PFSK-1 (cell line): Measurements from ENCODE around the gene ACKR3.

ENCODE experiments used
- FOXP2 ChIP-seq: optimal IDR thresholded peaks from 2 replicates; pipeline ENCODE3; 2011; ENCODE audit warnings: borderline replicate concordance, control low read depth, inconsistent platforms; ENCODE audit not compliant: insufficient read depth; ENCODE audit errors: extremely low read length, extremely low read depth
- POLR2AphosphoS5 ChIP-seq: IDR thresholded peaks from 2 replicates; pipeline ENCODE4 v1.6.1; 2012; ENCODE audit warnings: low read depth, mild to moderate bottlenecking, control low read depth, low read length, moderate library complexity
- SIN3A ChIP-seq: IDR thresholded peaks from 2 replicates; pipeline ENCODE4 v1.6.1; 2012; ENCODE audit warnings: mild to moderate bottlenecking, low read length, moderate library complexity, borderline replicate concordance; ENCODE audit not compliant: insufficient read depth
- TAF1 ChIP-seq: IDR thresholded peaks from 2 replicates; pipeline ENCODE4 v1.6.1; 2012; ENCODE audit warnings: low read length, control low read depth, borderline replicate concordance; ENCODE audit not compliant: insufficient read depth
- TF ChIP-seq, protein P1 (sequence below), 2 experiments: IDR thresholded peaks; 2 replicates each; pipeline versions ENCODE4 v1.6.1 to v1.8.0; 2011 to 2012; ENCODE audit warnings: low read depth in 2 of 2, low read length in 2 of 2, control low read depth in 1 of 2, inconsistent platforms in 1 of 2, mild to moderate bottlenecking in 1 of 2, moderate library complexity in 1 of 2; ENCODE audit not compliant: insufficient read depth in 1 of 2

Gene ACKR3

DNA sequence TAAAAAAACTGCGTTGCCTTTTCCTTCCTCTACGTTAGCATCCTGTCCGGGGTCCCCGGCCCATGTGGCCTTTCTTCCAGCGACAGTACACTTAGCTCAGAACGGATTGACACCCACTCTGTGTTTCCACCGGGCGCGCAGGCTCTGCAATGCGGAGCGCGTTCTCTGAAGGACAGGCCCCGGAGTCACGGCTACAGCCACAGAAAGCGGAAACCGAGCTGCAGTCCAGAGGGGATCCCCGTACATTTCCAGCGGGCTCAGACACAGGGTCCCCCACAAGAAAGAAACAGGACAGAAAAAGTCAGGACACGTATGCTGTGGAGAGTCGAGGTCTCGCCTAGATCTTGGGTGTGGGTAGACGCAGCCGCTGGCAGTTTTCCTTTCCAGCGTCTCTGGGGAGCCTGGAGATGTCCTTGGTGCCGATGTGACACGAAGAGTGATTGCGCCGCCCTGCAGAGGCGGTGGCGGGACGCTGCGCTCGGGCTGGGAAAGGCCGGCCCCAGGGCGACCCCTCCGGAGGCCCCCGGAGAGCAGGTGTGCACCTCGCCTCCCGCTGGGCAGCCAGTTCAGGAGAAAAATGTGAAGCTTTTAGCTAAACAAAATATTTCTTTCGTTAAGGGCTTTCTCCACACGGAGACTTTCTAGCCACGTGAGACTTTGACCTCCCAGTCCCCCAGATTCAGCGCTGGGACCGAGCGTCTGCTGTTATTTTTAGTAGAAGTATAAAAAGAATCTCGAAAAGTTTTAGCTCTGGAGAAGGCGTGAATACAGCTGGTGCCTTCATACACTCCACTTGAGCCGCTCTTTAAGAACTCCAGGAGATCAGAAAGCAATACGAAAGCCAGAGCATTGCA lies 1.3 kb upstream of the ACKR3 start:
- no peak for TF ChIP-seq FOXP2
- no peak for TF ChIP-seq SIN3A
- TF ChIP-seq TAF1, result no peak
- TF ChIP-seq, protein P1, sequence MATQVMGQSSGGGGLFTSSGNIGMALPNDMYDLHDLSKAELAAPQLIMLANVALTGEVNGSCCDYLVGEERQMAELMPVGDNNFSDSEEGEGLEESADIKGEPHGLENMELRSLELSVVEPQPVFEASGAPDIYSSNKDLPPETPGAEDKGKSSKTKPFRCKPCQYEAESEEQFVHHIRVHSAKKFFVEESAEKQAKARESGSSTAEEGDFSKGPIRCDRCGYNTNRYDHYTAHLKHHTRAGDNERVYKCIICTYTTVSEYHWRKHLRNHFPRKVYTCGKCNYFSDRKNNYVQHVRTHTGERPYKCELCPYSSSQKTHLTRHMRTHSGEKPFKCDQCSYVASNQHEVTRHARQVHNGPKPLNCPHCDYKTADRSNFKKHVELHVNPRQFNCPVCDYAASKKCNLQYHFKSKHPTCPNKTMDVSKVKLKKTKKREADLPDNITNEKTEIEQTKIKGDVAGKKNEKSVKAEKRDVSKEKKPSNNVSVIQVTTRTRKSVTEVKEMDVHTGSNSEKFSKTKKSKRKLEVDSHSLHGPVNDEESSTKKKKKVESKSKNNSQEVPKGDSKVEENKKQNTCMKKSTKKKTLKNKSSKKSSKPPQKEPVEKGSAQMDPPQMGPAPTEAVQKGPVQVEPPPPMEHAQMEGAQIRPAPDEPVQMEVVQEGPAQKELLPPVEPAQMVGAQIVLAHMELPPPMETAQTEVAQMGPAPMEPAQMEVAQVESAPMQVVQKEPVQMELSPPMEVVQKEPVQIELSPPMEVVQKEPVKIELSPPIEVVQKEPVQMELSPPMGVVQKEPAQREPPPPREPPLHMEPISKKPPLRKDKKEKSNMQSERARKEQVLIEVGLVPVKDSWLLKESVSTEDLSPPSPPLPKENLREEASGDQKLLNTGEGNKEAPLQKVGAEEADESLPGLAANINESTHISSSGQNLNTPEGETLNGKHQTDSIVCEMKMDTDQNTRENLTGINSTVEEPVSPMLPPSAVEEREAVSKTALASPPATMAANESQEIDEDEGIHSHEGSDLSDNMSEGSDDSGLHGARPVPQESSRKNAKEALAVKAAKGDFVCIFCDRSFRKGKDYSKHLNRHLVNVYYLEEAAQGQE (IDR thresholded peaks at IDR 0.05; ENCODE audit: insufficient read depth in 1 of 2, low read depth in 2 of 2, low read length in 2 of 2), result no peak
- TF ChIP-seq POLR2AphosphoS5, result no peak

DNA sequence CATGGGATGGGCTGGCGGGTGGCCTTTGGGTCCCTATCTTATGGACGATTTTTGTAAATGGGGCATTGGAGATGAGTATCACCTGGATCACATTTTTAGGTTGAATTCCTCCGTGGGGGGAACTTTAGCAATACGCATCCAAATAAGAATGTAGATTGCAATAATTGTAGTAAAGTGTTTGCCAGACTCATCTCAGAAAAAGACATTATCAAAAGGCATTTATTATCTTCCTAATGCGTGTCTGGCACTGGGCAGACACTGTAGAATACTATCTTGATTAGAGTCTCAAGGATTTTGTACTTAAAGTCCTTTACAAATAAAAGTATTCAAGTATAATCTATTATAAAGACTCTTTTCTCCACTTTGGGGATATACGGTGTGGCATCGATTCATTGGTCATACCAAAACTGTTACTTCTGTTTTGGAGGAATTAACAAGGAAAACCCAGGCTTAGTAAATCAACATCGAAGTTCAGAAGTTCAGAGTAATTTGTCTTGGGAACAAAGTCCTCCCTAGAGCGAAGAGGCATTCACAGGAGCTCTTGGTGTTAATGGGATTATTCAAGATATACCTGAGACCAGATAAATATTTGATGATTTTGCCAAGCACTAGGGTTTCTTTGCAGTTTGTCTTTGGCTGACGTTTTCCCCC lies 578 bp upstream of the ACKR3 start:
- TF ChIP-seq POLR2AphosphoS5 (no peak), SIN3A (no peak), FOXP2 (no peak), TAF1 (no peak)
- TF ChIP-seq, protein P1 (IDR thresholded peaks at IDR 0.05; ENCODE audit: insufficient read depth in 1 of 2, low read depth in 2 of 2, low read length in 2 of 2), result no peak

DNA sequence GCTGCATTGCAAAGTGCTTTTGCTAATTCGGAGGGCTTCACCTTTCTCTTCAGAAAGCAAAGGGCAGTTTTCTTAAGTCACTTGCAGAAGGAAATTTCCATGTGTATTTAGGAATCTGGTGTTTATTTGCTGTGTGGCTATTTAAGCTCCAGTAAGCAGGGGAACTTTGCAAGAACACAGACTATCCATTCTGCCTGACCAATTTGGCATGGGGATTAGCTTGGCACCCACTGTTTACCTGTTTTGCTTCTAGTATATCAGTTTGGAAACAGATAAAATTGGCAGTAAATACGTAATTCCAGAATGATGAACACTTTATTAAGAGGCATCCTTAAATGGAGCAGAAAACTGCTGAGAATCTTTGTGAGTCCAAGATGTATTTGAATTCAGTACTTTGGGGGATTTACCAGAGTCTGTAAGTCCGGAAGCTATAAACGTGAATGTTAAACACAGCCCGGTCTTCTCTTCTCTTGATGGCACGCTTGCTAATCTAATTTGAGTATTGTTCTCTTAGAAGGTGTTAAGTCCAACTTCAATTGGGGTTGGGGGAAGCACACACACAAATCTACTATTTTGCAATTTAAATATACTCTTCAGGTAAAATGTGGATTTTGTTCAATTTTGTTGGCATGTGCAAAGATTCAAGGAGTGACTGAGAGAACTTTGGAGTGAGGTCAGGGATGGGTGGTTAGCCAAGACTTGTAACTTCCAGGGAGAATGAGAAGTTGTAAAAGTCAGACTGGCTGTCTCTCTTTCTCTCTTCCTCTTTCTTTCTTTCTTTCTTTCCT lies 650 bp downstream of the ACKR3 start:
- TF ChIP-seq, protein P1 (IDR thresholded peaks at IDR 0.05; ENCODE audit: insufficient read depth in 1 of 2, low read depth in 2 of 2, low read length in 2 of 2), result no peak
- TF ChIP-seq TAF1 (no peak), POLR2AphosphoS5 (no peak), FOXP2 (no peak), SIN3A (no peak)

DNA sequence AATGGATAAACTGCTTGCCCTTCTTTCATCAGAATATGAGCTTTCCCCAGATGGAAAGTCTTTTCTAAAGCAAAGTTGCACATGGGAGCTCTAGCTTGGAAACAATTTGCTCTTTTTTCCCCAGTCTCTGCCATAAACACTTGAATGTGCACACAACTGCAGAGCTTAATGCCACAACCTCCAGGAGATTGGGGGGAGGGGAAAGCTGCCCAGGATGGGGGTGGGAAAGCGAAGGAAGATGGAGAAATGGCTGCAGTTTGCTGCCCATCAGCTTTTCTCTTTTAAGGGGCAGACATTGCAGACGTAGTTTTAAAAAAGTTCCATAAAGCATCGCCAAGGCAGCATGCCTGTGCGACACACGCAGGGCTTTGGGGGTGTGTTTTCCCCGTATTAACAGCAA lies 1.5 kb downstream of the ACKR3 start:
- TF ChIP-seq POLR2AphosphoS5 (no peak), TAF1 (no peak), SIN3A (no peak), FOXP2 (no peak)
- TF ChIP-seq, protein P1 (IDR thresholded peaks at IDR 0.05; ENCODE audit: insufficient read depth in 1 of 2, low read depth in 2 of 2, low read length in 2 of 2), result no peak
